Right atrium auricular region (tissue), 2 donors: ENCODE measurements around the gene SARDH. TPM values are rescaled to one million over a fixed set of nuclear protein-coding genes. Genes with fewer than 3 reads are reported as not detected.

Source experiments
- DNase-seq: peaks from one replicate; pipeline ENCODE4 v3.0.0-alpha.2; 2019; ENCODE audit warnings: low spot score
- H3K27ac ChIP-seq, 2 donors: fragments of 200-600 bp; sonication (generic); 1 replicate in 1 of 2; 2 replicates in 1 of 2; pipeline ENCODE4 v1.5.1; 2016 to 2019
- H3K27me3 ChIP-seq, 2 donors: fragments of 200-600 bp; sonication (generic); one replicate each; pipeline versions ENCODE4 v1.5.1 to v1.6.0; 2017 to 2019
- H3K36me3 ChIP-seq: fragments of 200-600 bp; sonication (generic); one replicate; pipeline ENCODE4 v1.5.1; 2016
- H3K4me1 ChIP-seq, 2 donors: fragments of 200-600 bp; sonication (generic); one replicate each; pipeline versions ENCODE4 v1.5.1 to v1.6.0; 2017 to 2019
- H3K4me3 ChIP-seq, 2 donors: fragments of 200-600 bp; sonication (generic); 1 replicate in 1 of 2; 2 replicates in 1 of 2; pipeline ENCODE4 v1.5.1; 2017 to 2019; ENCODE audit warnings: mild to moderate bottlenecking in 1 of 2, moderate library complexity in 1 of 2
- H3K9me3 ChIP-seq, 2 donors: fragments of 200-600 bp; sonication (generic); one replicate each; pipeline ENCODE4 v1.5.1; 2019
- CTCF ChIP-seq, 2 donors: fragments of 200-600 bp; sonication (generic); IDR thresholded peaks; one replicate each; pipeline ENCODE4 v1.5.1; 2019; ENCODE audit warnings: antibody characterized with exemption in 2 of 2
- total RNA-seq, 2 donors: library from RNA; depleted of rRNA; stranded (reverse); fragments of >200 nt; gene quantifications; one replicate each; pipeline ENCODE4 v1.1.0, GENCODE V29; 2016

SARDH gene
- total RNA-seq, 2 donors from 2014 or later: 0.63 to 0.94 TPM

GRCh38 chr9:133614678-133615077, 123.5 kb downstream of the SARDH start:
- Histone ChIP-seq H3K27me3 (no peaks in the 10 kb centered on the region), H3K4me1 (no peaks in the 10 kb centered on the region), H3K4me3 (no peak overlapping the region), H3K27ac (no peak overlapping the region), H3K36me3 (no peaks in the 10 kb centered on the region), H3K9me3 (no peaks in the 10 kb centered on the region)
- no peak for TF ChIP-seq CTCF (IDR thresholded peaks at IDR 0.05)
- DNase-seq: no peak

GRCh38 chr9:133614056-133614455, 124.1 kb downstream of the SARDH start:
- Histone ChIP-seq H3K4me3 (no peak overlapping the region), H3K36me3 (no peaks in the 10 kb centered on the region), H3K27ac (no peak overlapping the region), H3K4me1 (no peaks in the 10 kb centered on the region), H3K27me3 (no peaks in the 10 kb centered on the region), H3K9me3 (no peaks in the 10 kb centered on the region)
- no peak for TF ChIP-seq CTCF (IDR thresholded peaks at IDR 0.05)
- no peak for DNase-seq

Other genes with a start within 250 kb of the SARDH start
- not detected for gene MYMK, start 213.4 kb downstream of the SARDH start, total RNA-seq
- 10 to 100 TPM in 1 of 2 donors, 1 to 10 TPM in 1; 4.9 to 27.7 TPM for gene ADAMTSL2, start 203.6 kb downstream of the SARDH start, total RNA-seq
- 1 to 10 TPM in 1 of 2 donors, not detected in 1; 1.7 TPM for gene FAM163B, start 129.0 kb downstream of the SARDH start, total RNA-seq
- gene DBH, start 102.0 kb downstream of the SARDH start, total RNA-seq: not detected